G401 (cell line): ENCODE results near the gene KIF21A. TPM values are rescaled to one million over a fixed set of nuclear protein-coding genes. Genes with fewer than 3 reads are reported as not detected.
"Not testable (repeated sequence)": the region's sequence is repeated elsewhere in the genome, so short reads cannot be mapped to it uniquely, and the experiment has no call there.

Experiments
- DNase-seq: peaks from one replicate; pipeline ENCODE4 v3.0.0-alpha.2; 2015; ENCODE audit warnings: low spot score
- in situ Hi-C: cut with HindIII; loops from 2 replicates; pipeline ENCODE4 v1.10.0; 2016; ENCODE audit warnings: low sequenced_read_pairs, mixed read lengths
- total RNA-seq: library from RNA; depleted of rRNA; stranded (reverse); fragments of >200 nt; shearing (Covaris generic); gene quantifications from 2 replicates; pipeline ENCODE4 v1.2.3, GENCODE V29; 2014; rRNA removed

KIF21A gene, protein sequence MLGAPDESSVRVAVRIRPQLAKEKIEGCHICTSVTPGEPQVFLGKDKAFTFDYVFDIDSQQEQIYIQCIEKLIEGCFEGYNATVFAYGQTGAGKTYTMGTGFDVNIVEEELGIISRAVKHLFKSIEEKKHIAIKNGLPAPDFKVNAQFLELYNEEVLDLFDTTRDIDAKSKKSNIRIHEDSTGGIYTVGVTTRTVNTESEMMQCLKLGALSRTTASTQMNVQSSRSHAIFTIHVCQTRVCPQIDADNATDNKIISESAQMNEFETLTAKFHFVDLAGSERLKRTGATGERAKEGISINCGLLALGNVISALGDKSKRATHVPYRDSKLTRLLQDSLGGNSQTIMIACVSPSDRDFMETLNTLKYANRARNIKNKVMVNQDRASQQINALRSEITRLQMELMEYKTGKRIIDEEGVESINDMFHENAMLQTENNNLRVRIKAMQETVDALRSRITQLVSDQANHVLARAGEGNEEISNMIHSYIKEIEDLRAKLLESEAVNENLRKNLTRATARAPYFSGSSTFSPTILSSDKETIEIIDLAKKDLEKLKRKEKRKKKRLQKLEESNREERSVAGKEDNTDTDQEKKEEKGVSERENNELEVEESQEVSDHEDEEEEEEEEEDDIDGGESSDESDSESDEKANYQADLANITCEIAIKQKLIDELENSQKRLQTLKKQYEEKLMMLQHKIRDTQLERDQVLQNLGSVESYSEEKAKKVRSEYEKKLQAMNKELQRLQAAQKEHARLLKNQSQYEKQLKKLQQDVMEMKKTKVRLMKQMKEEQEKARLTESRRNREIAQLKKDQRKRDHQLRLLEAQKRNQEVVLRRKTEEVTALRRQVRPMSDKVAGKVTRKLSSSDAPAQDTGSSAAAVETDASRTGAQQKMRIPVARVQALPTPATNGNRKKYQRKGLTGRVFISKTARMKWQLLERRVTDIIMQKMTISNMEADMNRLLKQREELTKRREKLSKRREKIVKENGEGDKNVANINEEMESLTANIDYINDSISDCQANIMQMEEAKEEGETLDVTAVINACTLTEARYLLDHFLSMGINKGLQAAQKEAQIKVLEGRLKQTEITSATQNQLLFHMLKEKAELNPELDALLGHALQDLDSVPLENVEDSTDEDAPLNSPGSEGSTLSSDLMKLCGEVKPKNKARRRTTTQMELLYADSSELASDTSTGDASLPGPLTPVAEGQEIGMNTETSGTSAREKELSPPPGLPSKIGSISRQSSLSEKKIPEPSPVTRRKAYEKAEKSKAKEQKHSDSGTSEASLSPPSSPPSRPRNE (N-terminal part only)
- total RNA-seq: 9.6 and 11.0 TPM in 2 replicates

- peak; percentile 89 for DNase-seq
- in situ Hi-C loops: no loop called here
Observed at GRCh38 chr12:39443081-39443928, at the start of gene KIF21A. TSS of gene KIF21A (minus strand) at chr12:39443120. CDS start at chr12:39442970, 150 bp downstream.

- DNase-seq: no peak
- in situ Hi-C loops: no loop called here
Observed at GRCh38 chr12:39490500-39491282, 47.8 kb upstream of the KIF21A start.

DNA sequence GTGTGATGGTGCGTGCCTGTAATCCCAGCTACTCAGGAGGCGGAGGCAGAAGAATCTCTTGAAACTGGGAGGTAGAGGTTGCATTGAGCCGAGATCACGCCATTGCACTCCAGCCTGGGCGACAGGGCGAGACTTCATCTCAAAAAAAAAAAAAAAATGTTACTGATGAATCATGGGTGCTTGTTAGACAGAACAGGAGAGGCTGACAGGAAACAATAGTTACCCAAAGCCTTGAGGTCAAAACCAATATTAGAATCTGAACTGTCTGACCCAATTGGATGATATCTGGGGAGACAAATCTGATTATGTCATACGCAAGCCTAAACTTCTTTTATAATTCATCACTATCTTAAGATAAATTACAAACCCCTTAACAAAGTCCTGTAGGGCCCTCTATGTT, 40.7 kb upstream of the KIF21A start:
- in situ Hi-C loops: no loop called here
- no peak for DNase-seq

GRCh38 chr12:39483042-39483441, 40.1 kb upstream of the KIF21A start:
- in situ Hi-C loops: no loop called here
- DNase-seq: no peak

DNA sequence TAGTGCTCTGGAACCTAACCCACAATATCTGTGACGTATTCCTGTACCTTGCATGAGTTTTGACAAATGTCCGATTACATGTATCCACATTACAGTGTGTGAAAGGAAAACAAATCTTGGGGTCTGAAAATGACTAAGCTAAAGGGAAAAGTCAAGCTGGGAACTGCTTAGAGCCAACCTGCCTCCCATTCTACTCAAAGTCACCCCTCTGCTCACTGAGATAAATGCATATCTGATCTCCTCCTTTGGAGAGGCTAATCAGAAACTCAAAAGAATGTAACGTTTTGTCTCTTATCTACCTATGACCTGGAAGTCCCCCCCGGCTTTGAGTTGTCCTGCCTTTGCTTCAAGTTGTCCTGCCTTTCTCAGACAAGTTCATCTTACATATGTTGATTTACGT, 34.0 kb upstream of the KIF21A start:
- no peak for DNase-seq
- in situ Hi-C loops: no loop called here

DNA sequence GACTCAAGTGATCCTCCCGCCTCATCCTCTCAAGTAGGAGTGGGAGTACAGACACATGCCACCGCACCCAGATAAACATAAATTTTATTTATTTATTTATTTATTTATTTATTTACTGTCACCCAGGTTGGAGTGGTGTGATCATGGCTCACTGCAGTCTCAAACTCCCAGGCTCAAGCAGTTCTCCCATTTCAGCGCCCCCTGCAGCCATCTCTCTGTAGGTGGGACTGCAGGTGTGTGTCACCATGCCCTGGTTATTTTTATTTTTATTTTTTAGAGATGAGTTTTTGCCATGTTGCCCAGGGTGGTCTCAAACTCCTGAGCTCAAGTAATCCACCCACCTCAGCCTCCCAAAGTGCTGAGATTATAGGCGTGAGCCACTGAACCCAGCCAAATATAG, 33.2 kb upstream of the KIF21A start:
- no peak for DNase-seq
- in situ Hi-C loops: no loop called here

GRCh38 chr12:39475136-39475535, 32.2 kb upstream of the KIF21A start:
- in situ Hi-C loops, DNase-seq: not testable (repeated sequence)

DNA sequence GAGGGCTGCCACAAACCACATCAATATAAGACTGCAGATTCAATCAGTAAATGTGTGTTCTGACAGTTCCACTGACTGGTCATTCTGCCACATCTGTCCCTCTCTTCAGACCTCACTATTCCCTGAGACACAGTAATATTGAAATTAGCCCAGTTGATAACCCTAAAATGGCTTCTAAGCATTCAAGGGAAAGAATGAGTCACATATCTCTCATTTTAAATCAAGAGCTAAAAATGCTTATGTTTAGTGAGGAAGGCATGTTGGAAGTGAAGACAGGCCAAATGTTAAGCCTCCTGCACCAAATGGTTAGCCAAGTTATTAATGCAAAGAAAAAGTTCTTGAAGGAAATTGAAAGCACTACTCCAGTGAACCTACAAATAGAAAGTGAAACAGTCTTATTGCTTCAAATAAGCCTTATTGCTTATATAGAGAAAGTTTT, 24.5 kb upstream of the KIF21A start:
- DNase-seq: no peak
- in situ Hi-C loops: no loop called here

DNA sequence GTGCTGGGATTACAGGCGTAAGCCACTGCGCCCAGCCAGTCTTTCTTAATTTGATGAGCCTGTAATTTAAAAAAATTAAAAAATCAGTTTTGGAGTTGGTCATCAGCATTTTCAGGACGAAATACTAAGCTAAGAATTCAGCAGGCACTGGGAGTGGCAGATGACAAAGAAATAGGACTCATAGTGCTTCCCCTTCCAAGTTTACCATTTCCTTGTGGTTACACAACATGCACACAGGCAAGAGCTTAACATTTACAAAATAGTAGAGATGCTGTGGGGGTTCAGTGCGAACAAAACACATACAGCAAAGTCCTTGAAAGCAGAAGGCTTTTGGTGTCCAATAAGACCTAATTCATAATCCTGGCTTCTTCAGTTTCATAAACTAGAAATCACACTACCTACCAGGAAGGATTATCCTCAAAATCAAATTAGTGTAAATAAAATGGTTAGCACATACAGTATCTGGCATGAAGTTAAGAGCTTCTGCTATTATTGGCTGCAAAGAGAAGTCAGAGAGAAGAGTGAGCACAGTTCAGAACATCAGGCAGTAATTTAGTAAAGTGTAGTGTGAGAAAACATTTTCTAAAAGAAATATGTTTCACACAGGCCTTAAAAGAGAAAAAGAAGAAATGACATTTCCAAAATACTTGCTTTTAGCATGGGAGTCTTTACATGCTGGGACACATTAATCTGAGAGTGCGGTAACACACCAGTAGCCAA, 22.2 kb upstream of the KIF21A start:
- no peak for DNase-seq
- in situ Hi-C loops: no loop called here

DNA sequence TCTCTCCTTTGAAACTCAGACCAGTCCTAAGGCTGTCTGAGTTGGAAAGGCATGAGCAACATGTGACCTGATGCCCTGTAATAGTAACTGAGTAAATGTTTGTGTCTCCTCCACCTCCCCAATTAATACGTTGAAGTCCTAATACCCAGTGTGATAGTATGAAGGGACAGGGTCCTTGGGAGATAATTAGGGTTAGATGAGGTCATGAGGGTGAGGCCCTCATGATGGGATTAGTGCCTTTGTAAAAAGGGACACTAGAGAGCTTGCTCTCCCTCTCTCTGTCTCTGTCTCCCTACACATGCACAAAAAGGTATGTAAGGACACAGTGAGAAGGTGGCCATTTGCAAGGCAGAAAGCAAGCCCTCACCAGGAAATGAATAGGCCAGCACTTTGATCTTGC, 18.1 kb upstream of the KIF21A start:
- in situ Hi-C loops: no loop called here
- DNase-seq: no peak

DNA sequence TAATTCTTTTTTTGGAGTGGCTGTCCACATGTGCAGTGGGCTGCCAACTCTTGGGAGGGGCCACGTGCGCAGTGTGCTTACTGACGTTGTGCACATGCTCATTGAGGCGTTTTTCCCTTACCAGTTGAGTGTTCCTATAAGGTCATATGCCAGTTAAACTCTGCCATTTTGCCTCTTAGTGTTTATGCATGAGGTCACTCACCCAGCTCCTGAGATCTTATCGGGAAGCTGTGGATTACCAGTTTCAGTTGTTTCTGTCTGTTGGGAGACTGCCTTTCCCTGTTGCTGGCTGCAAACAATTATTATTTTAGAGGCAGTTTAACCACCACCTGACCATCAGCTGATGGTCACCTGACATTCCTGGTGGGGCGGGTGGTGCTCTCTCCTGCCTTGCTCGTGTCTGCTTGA, 16.1 kb upstream of the KIF21A start:
- in situ Hi-C loops: no loop called here
- no peak for DNase-seq

- peak; percentile 47 for DNase-seq
Observed at GRCh38 chr12:39451977-39452376, 9.1 kb upstream of the KIF21A start.

DNA sequence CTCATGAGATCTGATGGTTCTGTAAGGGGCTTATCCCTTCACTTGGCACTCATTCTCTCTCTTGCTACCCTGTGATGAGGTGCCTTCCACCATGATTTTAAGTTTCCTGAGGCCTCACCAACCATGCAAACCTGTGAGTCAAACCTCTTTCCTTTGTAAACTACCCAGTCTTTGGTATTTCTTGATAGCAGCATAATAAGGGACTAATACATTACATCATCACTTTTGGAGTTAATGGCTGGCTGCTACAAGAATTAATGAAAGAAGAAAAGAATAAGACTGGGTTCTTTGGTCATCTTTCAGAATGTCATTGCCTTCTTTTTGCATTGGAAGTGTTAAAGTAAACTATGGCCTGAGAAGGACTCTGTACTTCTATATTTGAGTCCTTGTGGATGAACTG, 5.1 kb upstream of the KIF21A start:
- DNase-seq: no peak
- in situ Hi-C loops: no loop called here

More at GRCh38 chr12:39451977-39452376, 9.1 kb upstream of the KIF21A start:
- in situ Hi-C loops: no loop called here

- in situ Hi-C loops: no loop called here
- peak; percentile 68 for DNase-seq
Observed at GRCh38 chr12:39443929-39444209, 949 bp upstream of the KIF21A start.

- in situ Hi-C loops: no loop called here
- no peak for DNase-seq
Observed at GRCh38 chr12:39442831-39443080, 164 bp downstream of the KIF21A start.

GRCh38 chr12:39441963-39442830, 723 bp downstream of the KIF21A start:
- DNase-seq: peak; percentile 71
- in situ Hi-C loops: no loop called here
